HEK293 (cell line): ENCODE measurements around the gene EGFL8.

ENCODE experiments used
- ATF2 ChIP-seq: fragments of 450-650 bp; formaldehyde crosslinking; IDR thresholded peaks from 2 replicates; pipeline ENCODE4 v1.5.1; 2016; ENCODE audit warnings: missing biosample characterization, missing genetic modification characterization, low read depth
- GLI2 ChIP-seq: fragments of 450-650 bp; formaldehyde crosslinking; IDR thresholded peaks from 2 replicates; pipeline ENCODE4; 2017; ENCODE audit warnings: missing biosample characterization, missing genetic modification characterization, low read depth, borderline replicate concordance
- IKZF3 ChIP-seq: fragments of 450-650 bp; IDR thresholded peaks from 2 replicates; pipeline ENCODE4 v1.5.0; 2018; ENCODE audit warnings: missing biosample characterization, mild to moderate bottlenecking, missing genetic modification characterization, moderate library complexity
- INSM2 ChIP-seq: fragments of 450-650 bp; formaldehyde crosslinking; IDR thresholded peaks from 2 replicates; pipeline ENCODE4 v1.5.1; 2016; ENCODE audit warnings: missing biosample characterization, missing genetic modification characterization
- PATZ1 ChIP-seq: fragments of 450-650 bp; formaldehyde crosslinking; IDR thresholded peaks from 2 replicates; pipeline ENCODE4 v1.5.1; 2016; ENCODE audit warnings: missing biosample characterization, missing genetic modification characterization
- RBAK ChIP-seq: fragments of 450-650 bp; formaldehyde crosslinking; IDR thresholded peaks from 2 replicates; pipeline ENCODE4 v1.5.1; 2016; ENCODE audit warnings: missing biosample characterization, missing genetic modification characterization
- TCF7L2 ChIP-seq: IDR thresholded peaks from 2 replicates; pipeline ENCODE4 v1.6.1; 2011; ENCODE audit warnings: low read depth, mild to moderate bottlenecking, inconsistent platforms, low read length, moderate library complexity, borderline replicate concordance
- YY1 ChIP-seq: fragments of 450-650 bp; formaldehyde crosslinking; IDR thresholded peaks from 2 replicates; pipeline ENCODE4 v1.5.1; 2018; ENCODE audit warnings: missing biosample characterization, missing genetic modification characterization
- ZBTB10 ChIP-seq: fragments of 450-650 bp; formaldehyde crosslinking; IDR thresholded peaks from 2 replicates; pipeline ENCODE4 v1.5.1; 2016; ENCODE audit warnings: missing biosample characterization, missing genetic modification characterization
- ZBTB48 ChIP-seq: fragments of 450-650 bp; formaldehyde crosslinking; IDR thresholded peaks from 2 replicates; pipeline ENCODE4 v1.5.1; 2016; ENCODE audit warnings: missing biosample characterization, missing genetic modification characterization
- ZBTB8A ChIP-seq: fragments of 450-650 bp; formaldehyde crosslinking; IDR thresholded peaks from 2 replicates; pipeline ENCODE4 v1.5.1; 2016; ENCODE audit warnings: missing biosample characterization, missing genetic modification characterization
- ZEB2 ChIP-seq: fragments of 450-650 bp; formaldehyde crosslinking; IDR thresholded peaks from 2 replicates; pipeline ENCODE4 v1.5.1; 2016; ENCODE audit warnings: missing biosample characterization, missing genetic modification characterization
- ZNF169 ChIP-seq: fragments of 450-650 bp; formaldehyde crosslinking; IDR thresholded peaks from 2 replicates; pipeline ENCODE4 v1.5.1; 2016; ENCODE audit warnings: missing biosample characterization, missing genetic modification characterization
- ZNF221 ChIP-seq: fragments of 450-650 bp; formaldehyde crosslinking; IDR thresholded peaks from 2 replicates; pipeline ENCODE4 v1.5.1; 2017; ENCODE audit warnings: missing biosample characterization, missing genetic modification characterization, borderline replicate concordance
- ZNF292 ChIP-seq: fragments of 450-650 bp; formaldehyde crosslinking; IDR thresholded peaks from 2 replicates; pipeline ENCODE4 v1.5.1; 2016; ENCODE audit warnings: low read depth, missing biosample characterization, missing genetic modification characterization, borderline replicate concordance
- ZNF354C ChIP-seq: fragments of 450-650 bp; formaldehyde crosslinking; IDR thresholded peaks from 2 replicates; pipeline ENCODE4 v1.5.1; 2016; ENCODE audit warnings: missing biosample characterization, missing genetic modification characterization, low read depth, borderline replicate concordance
- ZNF433 ChIP-seq: fragments of 450-650 bp; formaldehyde crosslinking; IDR thresholded peaks from 2 replicates; pipeline ENCODE4 v1.5.1; 2016; ENCODE audit warnings: missing biosample characterization, missing genetic modification characterization, low read depth
- ZNF501 ChIP-seq: fragments of 450-650 bp; formaldehyde crosslinking; IDR thresholded peaks from 2 replicates; pipeline ENCODE4 v1.5.1; 2016; ENCODE audit warnings: missing biosample characterization, missing genetic modification characterization
- ZNF530 ChIP-seq: fragments of 450-650 bp; formaldehyde crosslinking; IDR thresholded peaks from 2 replicates; pipeline ENCODE4 v1.5.1; 2016; ENCODE audit warnings: low read depth, missing biosample characterization, missing genetic modification characterization
- ZNF544 ChIP-seq: fragments of 450-650 bp; formaldehyde crosslinking; IDR thresholded peaks from 2 replicates; pipeline ENCODE4 v1.5.0; 2017; ENCODE audit warnings: missing biosample characterization, missing genetic modification characterization
- ZNF558 ChIP-seq: fragments of 450-650 bp; formaldehyde crosslinking; IDR thresholded peaks from 2 replicates; pipeline ENCODE4 v1.5.1; 2016; ENCODE audit warnings: missing biosample characterization, missing genetic modification characterization
- ZNF560 ChIP-seq: fragments of 450-650 bp; formaldehyde crosslinking; IDR thresholded peaks from 2 replicates; pipeline ENCODE4 v1.5.1; 2017; ENCODE audit warnings: missing biosample characterization, missing genetic modification characterization, borderline replicate concordance
- ZNF580 ChIP-seq: fragments of 450-650 bp; formaldehyde crosslinking; IDR thresholded peaks from 2 replicates; pipeline ENCODE4 v1.5.1; 2016; ENCODE audit warnings: missing biosample characterization, missing genetic modification characterization
- ZNF621 ChIP-seq: fragments of 450-650 bp; formaldehyde crosslinking; IDR thresholded peaks from 2 replicates; pipeline ENCODE4 v1.5.1; 2017; ENCODE audit warnings: missing biosample characterization, missing genetic modification characterization
- ZNF623 ChIP-seq: fragments of 450-650 bp; formaldehyde crosslinking; IDR thresholded peaks from 2 replicates; pipeline ENCODE4 v1.5.1; 2016; ENCODE audit warnings: missing biosample characterization, missing genetic modification characterization
- ZNF658 ChIP-seq: fragments of 450-650 bp; formaldehyde crosslinking; IDR thresholded peaks from 2 replicates; pipeline ENCODE4; 2016; ENCODE audit warnings: missing biosample characterization, missing genetic modification characterization
- ZNF747 ChIP-seq: fragments of 450-650 bp; formaldehyde crosslinking; IDR thresholded peaks from 2 replicates; pipeline ENCODE4 v1.5.1; 2016; ENCODE audit warnings: missing biosample characterization, missing genetic modification characterization
- ZNF777 ChIP-seq: fragments of 450-650 bp; formaldehyde crosslinking; IDR thresholded peaks from 2 replicates; pipeline ENCODE4 v1.5.1; 2017; ENCODE audit warnings: missing biosample characterization, missing genetic modification characterization, borderline replicate concordance
- ZNF791 ChIP-seq: fragments of 450-650 bp; formaldehyde crosslinking; IDR thresholded peaks from 2 replicates; pipeline ENCODE4 v1.5.1; 2016; ENCODE audit warnings: missing biosample characterization, missing genetic modification characterization
- ZNF837 ChIP-seq: fragments of 450-650 bp; formaldehyde crosslinking; IDR thresholded peaks from 2 replicates; pipeline ENCODE4 v1.5.1; 2016; ENCODE audit warnings: missing biosample characterization, missing genetic modification characterization
- TF ChIP-seq, protein P1 (sequence below): fragments of 450-650 bp; formaldehyde crosslinking; IDR thresholded peaks from 2 replicates; pipeline ENCODE4 v1.5.1; 2016; ENCODE audit warnings: missing biosample characterization, missing genetic modification characterization

Gene EGFL8

DNA sequence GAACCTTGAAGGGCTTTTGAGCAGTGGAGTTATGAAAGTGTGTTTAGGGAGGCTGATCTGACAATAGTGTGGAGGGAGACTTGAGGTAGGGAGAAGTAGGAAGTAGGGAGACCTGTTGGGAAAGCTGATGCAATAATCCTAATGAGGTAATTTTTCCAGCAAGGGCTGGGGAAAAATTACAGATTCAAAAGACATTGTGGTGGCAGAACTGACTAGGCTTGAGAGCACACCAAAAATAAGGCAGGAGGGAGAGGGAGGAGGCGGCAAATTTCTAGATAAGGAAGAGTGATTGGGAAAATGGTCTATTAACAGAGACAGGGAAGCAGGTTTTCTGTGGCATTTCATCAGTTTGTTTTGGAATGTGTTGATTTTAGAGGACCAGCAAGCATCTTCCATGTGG lies 18.1 kb upstream of the EGFL8 start (continued):
- TF ChIP-seq ZNF623 (tag by site-specific recombination) (no peak), ZNF221 (tag by site-specific recombination) (no peak), ZNF580 (no peak), ZBTB10 (no peak), ZNF558 (tag by site-specific recombination) (peak; percentile 88), ZNF354C (tag by site-specific recombination) (no peak), IKZF3 (tag by site-specific recombination) (peak; percentile 20; the same call in 1 of the 2 replicates), GLI2 (tag by site-specific recombination) (no peak), ZNF747 (no peak), RBAK (tag by site-specific recombination) (no peak), ZNF292 (tag by site-specific recombination) (no peak), ZNF791 (tag by site-specific recombination) (no peak), ZNF501 (tag by site-specific recombination) (no peak), ZNF169 (tag by site-specific recombination) (no peak), ZNF433 (no peak), ATF2 (tag by site-specific recombination) (peak; percentile 90), ZNF560 (tag by site-specific recombination) (no peak), ZNF658 (tag by site-specific recombination) (no peak), ZNF544 (no peak), PATZ1 (tag by site-specific recombination) (no peak; the same call in none of the 2 replicates), ZEB2 (tag by site-specific recombination) (peak; percentile 80), ZNF621 (no peak), ZNF530 (tag by site-specific recombination) (no peak), TCF7L2 (no peak), ZNF837 (tag by site-specific recombination) (no peak), YY1 (tag by site-specific recombination) (no peak), INSM2 (tag by site-specific recombination) (no peak), ZBTB8A (tag by site-specific recombination) (no peak), ZBTB48 (tag by site-specific recombination) (peak; percentile 99), ZNF777 (tag by site-specific recombination) (no peak)
- TF ChIP-seq, protein P1, sequence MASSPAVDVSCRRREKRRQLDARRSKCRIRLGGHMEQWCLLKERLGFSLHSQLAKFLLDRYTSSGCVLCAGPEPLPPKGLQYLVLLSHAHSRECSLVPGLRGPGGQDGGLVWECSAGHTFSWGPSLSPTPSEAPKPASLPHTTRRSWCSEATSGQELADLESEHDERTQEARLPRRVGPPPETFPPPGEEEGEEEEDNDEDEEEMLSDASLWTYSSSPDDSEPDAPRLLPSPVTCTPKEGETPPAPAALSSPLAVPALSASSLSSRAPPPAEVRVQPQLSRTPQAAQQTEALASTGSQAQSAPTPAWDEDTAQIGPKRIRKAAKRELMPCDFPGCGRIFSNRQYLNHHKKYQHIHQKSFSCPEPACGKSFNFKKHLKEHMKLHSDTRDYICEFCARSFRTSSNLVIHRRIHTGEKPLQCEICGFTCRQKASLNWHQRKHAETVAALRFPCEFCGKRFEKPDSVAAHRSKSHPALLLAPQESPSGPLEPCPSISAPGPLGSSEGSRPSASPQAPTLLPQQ (tag by site-specific recombination), result peak; percentile 63
